Spleen (tissue), 3 donors: ENCODE data around the gene PYROXD2.

Experiments
- POLR2A ChIP-seq, 3 donors: fragments of 450-650 bp; IDR thresholded peaks; one replicate each; pipeline ENCODE4 v1.5.1; 2017; ENCODE audit warnings: antibody characterized with exemption in 3 of 3, mild to moderate bottlenecking in 1 of 3
- POLR2AphosphoS5 ChIP-seq, 3 donors: sonication (generic); formaldehyde crosslinking; IDR thresholded peaks; one replicate each; pipeline ENCODE4 v1.5.1; 2017; ENCODE audit warnings: antibody characterized with exemption in 3 of 3

DNA sequence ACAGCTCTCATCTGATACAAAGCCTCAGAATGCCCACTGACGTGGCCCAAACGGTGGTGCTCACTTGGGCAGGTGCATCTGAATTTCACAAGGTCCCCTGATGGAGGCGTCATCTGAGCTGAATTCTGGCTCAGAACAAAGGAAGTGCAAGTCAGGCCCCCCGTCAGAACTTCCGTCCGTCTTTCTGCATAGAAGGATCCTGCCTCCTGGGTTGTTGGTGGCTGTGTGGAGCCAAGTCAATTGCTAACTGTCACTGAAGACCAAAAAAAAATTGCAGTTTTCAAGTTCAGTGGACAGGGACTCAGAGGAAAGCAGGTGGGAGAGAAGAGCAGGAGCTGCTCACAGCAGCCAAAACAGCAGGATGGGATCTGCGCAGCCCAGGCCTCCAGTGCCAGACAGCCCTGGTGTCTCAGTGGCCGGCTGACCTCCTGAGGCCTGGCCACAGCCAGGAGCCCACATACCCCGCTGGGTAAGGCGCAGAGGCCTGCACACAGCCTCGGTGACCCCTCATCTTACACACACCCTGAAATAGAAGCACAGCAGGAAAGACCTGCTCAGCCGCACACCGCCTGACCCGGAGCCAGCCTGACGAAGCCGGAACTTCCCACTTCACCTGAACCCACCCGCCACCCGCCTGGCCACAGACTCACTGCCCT, 49.4 kb downstream of the PYROXD2 start:
- TF ChIP-seq POLR2AphosphoS5 (IDR thresholded peaks at IDR 0.05): no peak
- TF ChIP-seq POLR2A (IDR thresholded peaks at IDR 0.05): no peak
